ENCODE results near the gene CBLN3.
A peak's percentile ranks its signal among the peaks of the same experiment; 100 is the strongest.

Gene CBLN3

DNA sequence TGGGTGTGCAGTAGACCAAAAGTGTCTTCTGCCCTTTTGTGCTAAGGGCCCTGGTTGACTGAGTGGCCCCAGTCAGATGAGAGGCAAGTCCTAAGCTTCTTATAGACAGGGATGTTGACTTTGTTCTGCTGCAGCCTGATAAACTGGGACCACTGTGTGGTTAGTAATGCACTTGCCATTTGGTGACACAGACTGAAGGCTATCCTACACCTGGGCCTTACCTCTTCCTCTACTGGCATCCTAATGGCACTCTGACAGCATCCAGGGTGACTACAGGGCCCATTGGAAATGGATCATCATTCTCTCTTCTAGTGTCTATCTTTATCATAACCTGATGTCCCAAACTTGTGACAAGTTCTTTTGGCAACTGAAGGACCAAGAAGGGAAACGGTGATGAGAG, 9.8 kb upstream of the CBLN3 start:
- no peak for DNase-seq (ENCODE audit: low spot score)

DNA sequence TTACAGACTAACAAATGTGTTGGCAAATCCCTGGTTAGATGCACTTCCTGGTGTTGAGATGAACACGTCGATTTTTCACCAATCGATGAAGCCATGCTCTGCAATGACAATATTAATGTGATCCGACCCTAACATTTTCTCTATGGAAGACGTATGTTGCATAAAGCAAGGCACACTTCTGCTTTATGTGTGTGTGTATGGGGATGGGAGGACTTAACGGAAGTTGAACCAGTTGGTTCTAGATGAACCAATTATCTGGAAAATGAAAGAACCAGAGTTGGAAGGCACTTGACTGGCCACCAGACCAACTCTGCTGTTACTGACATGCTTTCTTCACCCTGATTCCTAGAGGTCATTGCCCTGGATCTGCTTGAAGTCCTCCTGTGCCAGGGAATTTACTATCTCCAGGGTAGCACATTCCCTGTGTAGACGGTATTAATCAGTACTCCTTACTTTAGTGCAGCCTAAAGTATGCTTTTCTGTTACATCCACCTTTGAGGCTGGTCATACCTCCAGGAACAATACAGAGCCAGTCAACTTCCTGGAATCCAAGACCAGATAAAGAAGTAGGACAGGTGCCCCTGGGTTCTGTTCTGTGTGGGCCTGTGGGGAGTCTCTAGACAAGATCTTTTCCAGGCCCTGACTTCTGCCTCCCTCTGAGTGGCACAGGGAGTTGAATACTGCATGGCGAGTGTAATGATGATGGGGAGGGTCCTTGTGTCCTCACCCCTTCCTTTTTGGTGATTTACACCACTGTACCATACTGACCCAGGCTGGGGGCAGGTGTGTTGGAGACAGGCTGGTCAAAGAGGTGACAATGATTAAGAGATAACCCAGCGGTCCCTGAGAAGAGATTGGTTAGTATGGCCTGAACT, 9.0 kb upstream of the CBLN3 start:
- no peak for DNase-seq (ENCODE audit: low spot score)

DNA sequence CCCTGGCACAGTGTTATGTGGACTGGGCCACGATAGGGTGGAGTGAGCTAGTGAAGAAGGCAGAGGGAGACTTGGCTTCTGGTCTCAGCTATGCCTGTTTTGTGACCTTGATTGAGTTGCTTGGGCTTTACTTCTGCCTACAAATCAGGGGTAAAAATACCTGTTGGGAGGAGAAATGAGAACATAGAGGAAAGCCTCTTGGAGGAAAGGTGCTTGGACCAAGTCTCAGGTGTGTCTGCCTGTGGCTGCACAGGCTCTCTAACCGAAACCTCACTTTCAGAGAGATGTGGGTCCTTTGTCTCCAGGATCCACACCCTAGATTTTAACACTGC, 8.2 kb upstream of the CBLN3 start:
- no peak for DNase-seq (ENCODE audit: low spot score)

- no peak for DNase-seq (ENCODE audit: low spot score)
These were observed 7.7 kb upstream of the CBLN3 start for GRCh38 chr14:24437020-24437735.

GRCh38 chr14:24436355-24437019, 7.0 kb upstream of the CBLN3 start:
- DNase-seq (ENCODE audit: low spot score) = peak; percentile 89

DNA sequence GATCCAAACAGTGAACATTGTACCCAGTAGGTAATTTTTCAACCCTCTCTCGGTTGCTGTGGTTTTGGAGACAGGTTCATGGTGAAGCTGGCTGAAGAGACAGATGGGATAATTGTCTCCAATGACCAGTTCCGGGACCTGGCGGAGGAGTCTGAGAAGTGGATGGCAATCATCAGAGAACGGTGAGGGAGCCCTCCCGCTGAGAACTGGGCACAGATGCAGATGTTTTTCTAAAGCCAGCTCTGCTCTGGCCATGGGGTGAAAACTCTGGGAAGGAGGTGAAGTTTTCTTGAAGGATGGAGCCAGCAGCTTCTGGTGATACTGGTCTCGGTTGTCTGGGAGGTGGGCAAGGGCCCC, 6.5 kb upstream of the CBLN3 start:
- peak; percentile 1 for DNase-seq (ENCODE audit: low spot score)

DNA sequence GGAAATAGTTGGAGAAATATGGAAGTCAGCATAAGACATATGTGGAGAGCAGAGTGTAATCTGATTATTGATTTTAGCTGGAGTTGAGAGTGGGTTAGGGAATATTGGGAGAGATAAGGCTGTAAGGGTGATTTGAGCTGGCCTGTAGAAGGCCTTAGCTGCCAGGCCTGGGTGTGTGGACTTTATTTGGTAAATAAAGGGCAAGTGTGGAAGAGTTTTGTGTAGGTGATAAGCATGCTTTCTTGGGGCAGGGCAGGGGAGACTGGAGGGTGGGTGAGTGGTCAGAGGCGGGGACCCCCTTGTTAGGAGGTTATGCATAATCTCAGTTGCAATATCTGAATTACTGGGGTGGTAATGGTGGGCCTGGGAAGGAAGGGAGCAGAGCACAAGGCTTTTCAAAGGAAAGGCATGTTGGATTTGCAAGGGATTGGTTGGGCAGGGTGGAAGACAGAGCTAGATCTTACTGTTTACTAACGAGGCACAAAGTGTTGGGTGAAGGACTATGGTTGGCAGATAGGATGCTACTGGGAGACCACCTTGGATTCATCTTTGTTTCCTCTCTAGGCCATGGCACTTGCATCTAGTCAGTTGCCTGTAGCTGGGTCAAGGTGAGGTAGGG, 5.8 kb upstream of the CBLN3 start:
- no peak for DNase-seq (ENCODE audit: low spot score)

- DNase-seq (ENCODE audit: low spot score) = no peak
These were observed 5.2 kb upstream of the CBLN3 start for GRCh38 chr14:24434676-24435075.

- DNase-seq (ENCODE audit: low spot score) = no peak
These were observed 4.6 kb upstream of the CBLN3 start for GRCh38 chr14:24434036-24434435.

DNA sequence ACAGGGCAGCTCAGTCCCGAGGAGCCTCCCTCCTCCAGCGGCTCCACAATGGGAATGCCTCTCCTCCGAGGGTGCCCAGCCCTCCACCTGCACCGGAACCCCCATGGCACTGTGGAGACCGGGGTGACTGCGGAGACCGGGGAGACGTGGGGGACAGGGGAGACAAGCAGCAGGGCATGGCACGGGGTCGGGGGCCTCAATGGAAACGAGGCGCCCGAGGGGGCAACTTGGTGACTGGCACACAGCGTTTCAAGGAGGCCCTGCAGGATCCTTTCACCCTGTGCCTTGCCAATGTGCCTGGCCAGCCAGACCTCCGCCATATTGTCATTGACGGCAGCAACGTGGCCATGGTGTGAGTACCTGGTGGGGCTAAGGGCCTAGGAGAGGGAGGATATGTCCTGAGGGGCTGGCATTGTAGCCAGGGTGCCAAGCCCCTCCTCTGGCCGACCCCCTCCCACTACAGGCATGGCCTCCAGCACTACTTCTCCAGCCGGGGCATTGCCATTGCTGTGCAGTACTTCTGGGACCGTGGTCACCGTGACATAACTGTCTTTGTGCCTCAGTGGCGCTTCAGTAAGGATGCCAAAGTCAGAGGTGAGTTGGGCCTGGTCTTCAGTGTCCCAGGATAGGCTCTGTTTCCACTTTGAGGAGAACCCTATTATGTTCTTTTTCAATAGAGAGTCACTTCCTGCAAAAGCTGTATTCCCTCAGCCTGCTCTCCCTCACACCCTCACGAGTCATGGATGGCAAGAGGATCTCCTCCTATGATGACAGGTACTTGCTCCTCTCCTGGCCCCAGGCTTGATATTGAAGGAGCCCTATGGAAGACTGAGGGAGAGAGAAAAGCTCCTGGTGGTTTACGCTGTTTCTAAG, 3.0 kb upstream of the CBLN3 start:
- DNase-seq (ENCODE audit: low spot score) = peak; percentile 0

- peak; percentile 97 for DNase-seq (ENCODE audit: low spot score)
These were observed 2.2 kb upstream of the CBLN3 start for GRCh38 chr14:24431569-24432258.

GRCh38 chr14:24430682-24431568, 1.5 kb upstream of the CBLN3 start:
- DNase-seq (ENCODE audit: low spot score) = peak; percentile 36

DNA sequence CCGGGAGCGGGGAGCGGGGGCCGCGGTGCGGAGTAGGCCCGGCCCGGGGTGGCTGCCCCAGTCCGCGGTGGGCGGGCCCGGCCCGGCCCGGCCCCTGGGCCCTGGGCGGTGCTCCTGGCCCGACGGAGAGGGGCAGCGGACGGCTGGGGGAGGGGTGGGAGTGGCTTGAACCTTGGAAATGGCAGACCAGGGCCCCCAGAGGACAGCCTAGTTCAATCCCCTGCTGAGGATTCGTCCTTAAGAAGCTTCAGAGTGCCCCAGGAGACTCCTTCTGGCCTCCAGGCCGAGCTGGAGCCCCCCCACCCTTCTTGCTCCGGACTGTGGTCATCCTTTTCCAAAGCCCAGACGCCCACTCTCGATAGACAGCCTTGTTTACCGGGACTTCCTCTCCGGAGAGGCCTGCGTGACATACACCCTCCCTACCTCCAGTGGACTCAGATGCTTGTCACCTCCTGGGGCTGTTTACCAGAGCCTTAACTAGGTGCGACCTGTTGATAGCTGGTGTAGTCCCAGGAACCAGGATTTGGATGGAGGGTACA, 744 bp upstream of the CBLN3 start:
- DNase-seq (ENCODE audit: low spot score) = peak; percentile 53

DNA sequence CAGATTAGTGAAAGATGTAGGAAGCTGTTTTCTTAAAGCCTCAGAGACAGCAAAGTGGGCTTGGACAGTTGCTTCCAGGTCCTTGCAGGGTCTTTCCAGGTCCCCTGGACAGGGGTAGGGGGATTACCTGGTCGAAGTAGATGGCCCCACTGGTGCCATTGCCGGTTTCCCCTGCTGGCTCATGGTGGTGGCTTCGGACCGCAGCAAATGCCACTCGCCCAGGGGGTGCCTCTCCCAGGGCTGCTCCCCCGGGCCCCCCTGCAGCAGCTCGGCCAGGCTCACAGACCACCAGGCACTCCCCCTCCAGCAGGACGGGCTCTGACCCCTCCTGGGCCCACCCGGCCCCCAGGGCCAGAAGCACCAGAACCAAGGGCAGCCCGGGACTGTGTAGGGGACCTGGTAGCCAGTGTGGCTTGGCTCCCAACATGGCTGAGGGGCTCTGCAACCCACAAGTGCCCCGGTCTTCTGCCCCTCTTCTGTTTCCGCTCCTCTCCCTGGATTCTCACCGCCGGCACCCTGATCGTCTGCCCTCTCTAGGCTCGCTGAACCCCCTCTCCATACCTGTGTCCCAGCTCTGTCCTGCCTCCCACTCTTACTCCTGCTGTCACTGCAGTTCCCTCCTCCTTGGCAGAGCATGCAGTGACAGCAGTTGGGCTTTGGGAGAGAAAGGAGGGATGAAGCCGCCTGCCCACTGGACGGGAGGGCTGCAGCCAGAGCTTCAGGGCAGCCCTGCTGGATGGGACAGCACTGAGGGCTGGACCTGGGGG, 657 bp downstream of the CBLN3 start:
- DNase-seq (ENCODE audit: low spot score) = peak; percentile 90

DNA sequence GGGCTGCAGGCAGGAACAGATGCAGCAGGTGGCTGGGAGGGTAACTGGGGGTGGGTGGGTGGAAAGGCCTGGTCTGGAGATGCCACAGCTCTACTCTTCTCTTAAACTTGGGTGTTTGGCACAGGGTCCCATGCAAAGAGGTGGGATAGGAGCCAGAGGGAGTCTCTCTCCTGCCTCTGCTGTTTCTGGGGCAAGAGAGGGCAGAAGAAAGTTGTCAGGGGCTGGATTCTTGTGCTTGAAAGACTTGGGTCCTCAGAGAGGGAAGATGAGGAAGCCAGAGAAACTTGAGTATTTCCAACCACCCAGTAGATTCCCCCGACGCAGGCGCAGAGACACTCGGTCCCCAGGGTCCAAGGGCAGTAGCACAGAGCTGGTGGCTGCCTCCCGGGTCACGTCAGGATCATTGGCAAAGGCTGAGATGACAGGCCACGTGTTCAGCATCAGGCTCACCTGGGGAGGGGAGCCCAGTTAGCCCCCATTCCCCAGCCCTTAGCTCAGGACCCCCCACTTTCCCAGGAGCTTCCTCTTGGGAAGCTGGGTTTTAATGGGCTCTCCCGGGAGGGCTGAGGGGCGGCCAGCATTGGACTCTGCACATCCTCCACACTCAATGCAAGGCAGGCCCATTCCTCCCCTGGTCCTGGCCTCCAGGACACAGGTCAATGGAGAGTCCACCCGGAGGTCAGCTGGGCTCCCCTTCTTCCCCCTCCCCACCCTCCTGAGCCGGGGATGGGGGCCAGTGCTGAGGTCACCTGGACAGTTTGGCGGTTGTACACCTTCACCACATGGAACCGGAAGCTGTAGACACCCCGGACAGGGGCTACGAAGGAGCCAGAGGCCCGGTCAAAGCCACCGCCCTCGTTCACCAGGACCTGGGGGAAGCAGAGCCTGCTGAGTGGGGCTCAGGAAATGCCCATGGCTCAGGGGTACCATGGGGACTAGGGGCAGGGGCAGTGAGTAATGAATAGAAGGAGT, 1.6 kb downstream of the CBLN3 start:
- no peak for DNase-seq (ENCODE audit: low spot score)

DNA sequence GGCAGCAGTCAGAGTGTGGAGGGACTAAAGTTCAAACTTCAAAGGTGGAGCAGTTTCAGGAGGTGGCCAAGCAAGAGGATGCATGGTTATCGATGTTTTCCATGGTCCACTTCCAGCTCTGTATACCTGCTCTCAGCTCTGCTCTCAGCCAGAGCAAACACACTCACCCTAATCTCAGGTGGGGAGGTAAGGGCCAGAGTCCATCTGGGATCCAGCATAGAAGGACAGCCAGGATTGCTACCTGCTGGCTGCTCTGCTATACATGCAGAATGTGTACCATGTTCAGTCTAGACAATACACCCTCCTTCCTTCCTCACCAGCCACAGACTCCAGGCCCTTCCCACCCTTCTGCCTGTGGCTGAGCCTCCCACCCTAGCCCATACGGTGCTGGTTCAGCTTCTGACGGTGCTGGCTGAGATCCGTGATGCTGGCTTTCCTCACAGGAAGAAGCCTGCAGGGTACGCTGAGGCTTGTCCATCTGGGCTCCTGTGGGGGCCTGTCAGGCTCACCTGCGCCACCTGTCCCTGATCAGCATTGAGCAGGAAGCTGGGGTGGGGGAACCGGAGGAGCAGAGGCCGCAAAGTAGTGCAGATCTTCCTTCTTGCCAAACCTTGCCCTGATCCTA, 2.4 kb downstream of the CBLN3 start:
- DNase-seq (ENCODE audit: low spot score) = peak; percentile 97
